ENCODE data around the gene OSBPL3. TPM values are rescaled to one million over a fixed set of nuclear protein-coding genes. Genes with fewer than 3 reads are reported as not detected.

The OSBPL3 gene
- total RNA-seq, 1 donor from 2014 or later, result 26.8 TPM

GRCh38 chr7:24889611-24890010, 90.4 kb downstream of the OSBPL3 start:
- no peak for DNase-seq (ENCODE audit: low read depth)
- TF ChIP-seq CTCF (conservative IDR thresholded peaks at IDR 0.05; ENCODE audit: low read depth, low read length), result no peak
- no peak overlapping the region for H3K4me3 ChIP-seq (ENCODE audit: low read depth, low read length)

- no peak for DNase-seq (ENCODE audit: low read depth)
- TF ChIP-seq CTCF (conservative IDR thresholded peaks at IDR 0.05; ENCODE audit: low read depth, low read length), result no peak
Measured at GRCh38 chr7:24888653-24889052, 91.3 kb downstream of the OSBPL3 start.

GRCh38 chr7:24885716-24886115, 94.3 kb downstream of the OSBPL3 start:
- DNase-seq (ENCODE audit: low read depth), result no peak
- TF ChIP-seq CTCF (conservative IDR thresholded peaks at IDR 0.05; ENCODE audit: low read depth, low read length), result no peak

More at GRCh38 chr7:24888653-24889052, 91.3 kb downstream of the OSBPL3 start:
- no peak overlapping the region for H3K4me3 ChIP-seq (ENCODE audit: low read depth, low read length)

GRCh38 chr7:24885305-24885704, 94.7 kb downstream of the OSBPL3 start:
- TF ChIP-seq CTCF (conservative IDR thresholded peaks at IDR 0.05; ENCODE audit: low read depth, low read length), result peak; percentile 26
- no peak overlapping the region for H3K4me3 ChIP-seq (ENCODE audit: low read depth, low read length)
- peak; percentile 44 for DNase-seq (ENCODE audit: low read depth)

More at GRCh38 chr7:24885716-24886115, 94.3 kb downstream of the OSBPL3 start:
- H3K4me3 ChIP-seq (ENCODE audit: low read depth, low read length), result no peak overlapping the region

- no peak for DNase-seq (ENCODE audit: low read depth)
- no peak for TF ChIP-seq CTCF (conservative IDR thresholded peaks at IDR 0.05; ENCODE audit: low read depth, low read length)
- H3K4me3 ChIP-seq (ENCODE audit: low read depth, low read length), result no peak overlapping the region
Measured at GRCh38 chr7:24884401-24884800, 95.6 kb downstream of the OSBPL3 start.

- no peak for DNase-seq (ENCODE audit: low read depth)
- no peak for TF ChIP-seq CTCF (conservative IDR thresholded peaks at IDR 0.05; ENCODE audit: low read depth, low read length)
- no peak overlapping the region for H3K4me3 ChIP-seq (ENCODE audit: low read depth, low read length)
Measured at GRCh38 chr7:24883622-24884013, 96.4 kb downstream of the OSBPL3 start.

GRCh38 chr7:24882989-24883621, 96.9 kb downstream of the OSBPL3 start:
- TF ChIP-seq CTCF (conservative IDR thresholded peaks at IDR 0.05; ENCODE audit: low read depth, low read length), result no peak
- H3K4me3 ChIP-seq (ENCODE audit: low read depth, low read length), result no peak overlapping the region
- peak; percentile 69 for DNase-seq (ENCODE audit: low read depth)

Measured in epithelial cell of proximal tubule (primary cell).